Heart left ventricle (tissue), 13 donors: ENCODE data around the gene EMC1.

ENCODE experiments used
- POLR2A ChIP-seq, 2 donors: fragments of 450-650 bp; IDR thresholded peaks; one replicate each; pipeline ENCODE4 v1.6.1; 2017; ENCODE audit warnings: antibody characterized with exemption in 2 of 2, mild to moderate bottlenecking in 2 of 2, moderate library complexity in 2 of 2
- TF ChIP-seq, protein P1 (sequence below), 12 donors: fragments of 200-600 bp; sonication (generic) in 4 of 12; IDR thresholded peaks; one replicate each; pipeline versions ENCODE4 v1.5.0 to v1.8.0; 2018 to 2022; ENCODE audit warnings: antibody characterized with exemption in 12 of 12, mild to moderate bottlenecking in 5 of 12
- donor health status: ischemic (EF 13 %, LVEDD 7.1; RV severe dilation, severe dysfunction).
- donor health status: DM: no; HTN: yes; CAD: no.
- donor health status: DM: no; HTN: no; CAD: no.
- donor health status: ischemic (EF 25% LVEDD 6.9; RV normal size, moderate dysfunction).
- donor health status: ischemic (EF 25% LVEDD 5.7; RV mildly dilated, moderate dysfunction).
- donor health status: ischemic (EF 35%, LVEDD 5.7; RV mildly dilated, moderate dysfunction).
- donor health status: nonischemic (EF 11% LVEDD 7.7; RV severe dilation, severe dysfunction).
- donor health status: DM: yes; HTN: yes; CAD: no.
- donor health status: PGD.
- donor health status: ischemic (EF 29% LVEDD 5.4; RV normal size, mild dysfunction).
- donor health status: nonischemic (EF 23%, LVEDD 6.1; RV moderate dilation, normal function).

GRCh38 chr1:19206947-19207346 is 44.4 kb downstream of the EMC1 start:
- TF ChIP-seq, protein P1, sequence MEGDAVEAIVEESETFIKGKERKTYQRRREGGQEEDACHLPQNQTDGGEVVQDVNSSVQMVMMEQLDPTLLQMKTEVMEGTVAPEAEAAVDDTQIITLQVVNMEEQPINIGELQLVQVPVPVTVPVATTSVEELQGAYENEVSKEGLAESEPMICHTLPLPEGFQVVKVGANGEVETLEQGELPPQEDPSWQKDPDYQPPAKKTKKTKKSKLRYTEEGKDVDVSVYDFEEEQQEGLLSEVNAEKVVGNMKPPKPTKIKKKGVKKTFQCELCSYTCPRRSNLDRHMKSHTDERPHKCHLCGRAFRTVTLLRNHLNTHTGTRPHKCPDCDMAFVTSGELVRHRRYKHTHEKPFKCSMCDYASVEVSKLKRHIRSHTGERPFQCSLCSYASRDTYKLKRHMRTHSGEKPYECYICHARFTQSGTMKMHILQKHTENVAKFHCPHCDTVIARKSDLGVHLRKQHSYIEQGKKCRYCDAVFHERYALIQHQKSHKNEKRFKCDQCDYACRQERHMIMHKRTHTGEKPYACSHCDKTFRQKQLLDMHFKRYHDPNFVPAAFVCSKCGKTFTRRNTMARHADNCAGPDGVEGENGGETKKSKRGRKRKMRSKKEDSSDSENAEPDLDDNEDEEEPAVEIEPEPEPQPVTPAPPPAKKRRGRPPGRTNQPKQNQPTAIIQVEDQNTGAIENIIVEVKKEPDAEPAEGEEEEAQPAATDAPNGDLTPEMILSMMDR (IDR thresholded peaks at IDR 0.05): no peak
- no peak for TF ChIP-seq POLR2A (IDR thresholded peaks at IDR 0.05)
